Neuron (in vitro differentiated cells): ENCODE data around the gene ADAT3.

Source experiments
- H2AFZ ChIP-seq: one replicate; pipeline ENCODE4 v1.6.1; 2013; ENCODE audit warnings: low read depth, mild to moderate bottlenecking, inconsistent platforms, low read length, moderate library complexity
- H3K27me3 ChIP-seq: one replicate; pipeline ENCODE4 v1.6.1; 2013; ENCODE audit warnings: low read length; ENCODE audit not compliant: insufficient read depth
- H3K36me3 ChIP-seq: one replicate; pipeline ENCODE4 v1.6.1; 2013; ENCODE audit warnings: low read length; ENCODE audit not compliant: insufficient read depth
- H3K4me1 ChIP-seq: one replicate; pipeline ENCODE4 v1.6.1; 2013; ENCODE audit warnings: low read length; ENCODE audit not compliant: insufficient read depth
- H3K4me3 ChIP-seq: 2 replicates; pipeline ENCODE4 v1.5.1; 2013; ENCODE audit warnings: mild to moderate bottlenecking, low read length, moderate library complexity
- H3K9me3 ChIP-seq: one replicate; pipeline ENCODE4 v1.6.1; 2013; ENCODE audit warnings: low read length

Gene ADAT3

DNA sequence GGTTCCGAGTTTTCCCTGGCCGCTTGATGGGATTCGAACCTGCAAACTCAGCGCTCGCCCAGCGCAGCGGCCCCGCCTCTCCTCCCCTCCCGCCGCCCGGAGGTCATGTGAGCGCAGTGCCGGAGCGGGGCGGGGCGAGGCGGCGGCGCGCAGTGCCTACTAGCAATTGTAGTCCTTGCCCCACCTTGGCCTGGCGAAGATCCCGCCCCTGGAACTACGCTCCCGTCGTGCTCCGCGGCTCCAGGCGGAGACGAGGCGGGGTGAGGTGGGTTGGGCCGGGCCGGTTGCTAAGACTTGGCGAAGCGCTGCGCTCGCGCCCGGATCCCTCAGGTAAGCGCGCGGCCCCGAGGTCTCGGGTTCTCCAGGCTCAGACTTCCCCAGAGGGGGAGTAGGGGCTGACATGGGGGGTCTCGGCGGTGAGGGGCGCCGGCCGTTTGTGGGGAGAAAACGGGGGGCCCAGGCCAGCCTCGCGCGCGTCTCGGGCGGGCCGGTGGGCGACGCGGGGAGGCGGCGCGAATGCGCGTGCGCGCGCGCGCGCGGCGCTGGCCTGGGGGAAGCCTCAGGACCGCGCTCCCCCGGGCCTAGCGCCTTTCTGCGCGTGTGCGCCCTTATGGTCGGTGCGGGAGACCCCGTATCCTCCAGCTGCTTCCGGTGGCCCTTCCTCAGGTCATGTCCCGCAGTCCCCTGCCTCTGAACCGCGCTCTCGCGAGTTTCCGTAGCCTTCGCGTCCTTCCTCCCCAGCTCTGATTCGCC lies at the start of gene ADAT3, which contains the start of gene SCAMP4:
ADAT3 (plus strand) TSS at position 290 of the 753 bp plus-strand sequence. CDS start 6,649 bp downstream, outside the sequence.
SCAMP4 (plus strand) TSS at position 290 of the 753 bp plus-strand sequence. CDS start 9,621 bp downstream, outside the sequence.
- no peaks in the 10 kb centered on the region for H3K36me3 ChIP-seq
- H3K4me1 ChIP-seq = peaks cover 22% of the 10 kb centered on the region
- peak within 1 kb of the TSS; percentile 86 for H2AFZ ChIP-seq
- peak within 1 kb of the TSS; percentile 54 for H3K4me3 ChIP-seq
- no peaks in the 10 kb centered on the region for H3K27me3 ChIP-seq
- peaks cover 9% of the 10 kb centered on the region for H3K9me3 ChIP-seq

DNA sequence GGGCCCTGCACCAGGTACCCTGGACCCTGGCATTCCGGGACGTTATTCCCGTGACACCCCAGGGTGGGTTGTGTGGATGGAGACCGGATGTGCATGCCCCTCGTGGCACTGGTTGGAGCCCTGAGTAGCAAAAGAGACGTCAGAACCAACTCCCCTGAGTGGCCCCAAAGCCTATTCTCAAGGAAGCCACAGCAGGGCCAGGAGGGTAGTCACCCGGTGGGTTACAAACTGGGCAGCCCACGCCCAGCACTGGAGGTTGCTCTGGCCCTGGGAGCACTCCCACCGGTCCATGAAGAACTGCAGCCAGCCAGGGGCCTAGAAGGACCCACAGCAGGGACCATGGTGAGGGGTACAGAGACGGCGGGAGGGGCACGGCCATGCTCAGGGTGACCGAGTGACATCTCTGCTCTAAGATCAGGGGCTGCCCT lies 49.4 kb upstream of the ADAT3 start:
- no peaks in the 10 kb centered on the region for H3K9me3 ChIP-seq
- H2AFZ ChIP-seq = no peak overlapping the region
- no peaks in the 10 kb centered on the region for H3K36me3 ChIP-seq
- H3K4me3 ChIP-seq = no peak overlapping the region
- peaks cover 51% of the 10 kb centered on the region for H3K4me1 ChIP-seq
- H3K27me3 ChIP-seq = no peaks in the 10 kb centered on the region

DNA sequence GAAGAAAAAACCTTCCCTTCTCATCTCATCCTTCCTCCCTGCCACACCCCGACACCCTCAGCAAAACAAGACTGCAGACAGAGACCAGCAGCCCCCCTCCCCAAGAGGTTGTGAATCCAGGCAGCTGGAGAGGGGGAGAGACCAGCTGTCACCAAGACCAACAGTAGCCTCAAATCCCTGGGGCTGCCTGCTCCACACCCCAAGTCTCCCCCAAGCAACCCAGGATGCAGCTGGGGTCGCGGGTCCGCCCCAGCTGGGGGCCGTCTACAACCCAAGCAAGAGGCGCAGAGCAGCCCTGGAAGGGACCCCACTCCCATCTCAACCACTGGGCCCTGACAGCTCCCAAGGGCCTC lies 48.9 kb upstream of the ADAT3 start:
- no peaks in the 10 kb centered on the region for H3K9me3 ChIP-seq
- H3K4me3 ChIP-seq = no peak overlapping the region
- H2AFZ ChIP-seq = no peak overlapping the region
- no peaks in the 10 kb centered on the region for H3K36me3 ChIP-seq
- no peaks in the 10 kb centered on the region for H3K27me3 ChIP-seq
- peaks cover 55% of the 10 kb centered on the region for H3K4me1 ChIP-seq

DNA sequence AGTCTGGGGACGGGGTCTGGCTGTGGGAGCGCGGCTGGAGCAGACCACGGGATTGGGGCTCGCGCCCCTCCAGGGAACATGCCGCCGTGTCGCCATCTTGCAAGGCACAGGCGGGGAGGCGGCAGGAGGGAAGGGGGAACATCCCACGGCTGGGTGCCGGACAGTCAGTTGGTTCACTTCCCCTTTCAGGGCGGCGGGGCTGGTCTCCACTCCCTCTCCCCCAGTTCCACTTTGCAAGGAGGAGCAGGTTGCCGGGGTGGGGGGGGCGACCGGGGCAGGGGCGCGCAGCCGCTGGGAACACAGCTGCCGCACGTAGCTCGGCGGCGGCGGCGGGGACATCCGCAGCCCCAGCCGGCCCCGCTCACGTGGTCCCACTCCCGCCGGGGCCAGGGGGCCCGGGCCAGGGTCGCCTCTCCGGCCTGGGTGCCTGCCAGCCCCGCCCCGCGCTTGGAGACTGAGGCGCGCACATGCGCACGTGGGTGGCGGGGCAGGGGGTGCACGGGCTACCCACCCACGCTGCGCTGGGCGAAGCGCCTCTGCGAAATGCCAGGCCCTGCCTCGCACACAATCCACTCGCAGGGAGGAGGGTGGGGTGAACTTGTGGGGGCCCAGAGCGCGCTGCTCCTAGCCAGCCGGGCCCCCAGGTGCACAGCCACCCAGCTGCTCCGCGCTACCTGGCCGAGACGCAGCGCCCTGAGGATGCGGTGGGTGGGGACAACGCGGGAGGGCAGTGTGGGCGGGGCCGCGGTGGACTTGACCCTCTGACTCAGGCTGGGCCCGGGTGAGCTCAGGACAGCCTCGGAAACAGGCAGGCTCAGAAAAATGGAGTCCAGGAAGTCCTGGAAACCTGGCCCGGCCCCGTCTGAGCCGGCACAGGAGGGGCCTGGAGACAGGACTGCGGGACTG lies 48.2 kb upstream of the ADAT3 start:
- Histone ChIP-seq H3K9me3 (no peaks in the 10 kb centered on the region), H3K27me3 (no peaks in the 10 kb centered on the region), H3K4me1 (peaks cover 62% of the 10 kb centered on the region), H2AFZ (no peak overlapping the region), H3K4me3 (no peak overlapping the region), H3K36me3 (no peaks in the 10 kb centered on the region)

DNA sequence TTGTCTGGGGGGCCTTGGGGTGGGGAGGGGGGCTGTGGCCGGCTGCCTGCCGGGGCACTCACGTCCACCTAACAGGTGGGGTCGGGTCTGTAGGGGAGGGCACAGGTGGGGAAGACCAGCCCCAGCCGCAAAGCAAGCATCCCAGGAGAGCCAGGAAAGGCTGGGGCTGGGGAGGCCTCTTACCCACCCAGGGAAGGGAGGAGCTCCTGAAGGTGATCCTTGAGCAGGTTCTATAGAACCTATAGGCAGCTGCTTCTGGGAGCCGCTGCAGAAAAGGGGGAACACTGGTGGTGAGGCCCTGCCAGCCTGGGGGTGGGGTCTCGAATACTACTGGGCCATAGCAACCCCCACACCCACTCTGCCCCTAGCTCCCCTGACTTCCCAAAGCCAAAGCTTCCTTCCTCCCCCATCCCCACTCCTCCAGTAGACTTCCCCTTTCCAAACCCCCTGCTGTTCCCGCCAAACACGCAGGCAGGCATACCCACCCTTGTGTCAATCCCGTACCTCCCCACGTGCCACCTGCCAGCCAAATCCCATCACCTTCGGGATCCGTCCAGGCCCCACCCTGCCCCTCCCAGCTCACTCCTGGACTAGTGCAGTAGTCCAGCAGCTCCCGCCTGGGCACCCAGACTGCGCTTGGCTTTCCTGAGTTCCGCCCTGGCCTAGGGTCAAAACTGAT lies 47.4 kb upstream of the ADAT3 start:
- peaks cover 67% of the 10 kb centered on the region for H3K4me1 ChIP-seq
- no peaks in the 10 kb centered on the region for H3K9me3 ChIP-seq
- no peaks in the 10 kb centered on the region for H3K36me3 ChIP-seq
- H3K4me3 ChIP-seq = no peak overlapping the region
- H2AFZ ChIP-seq = no peak overlapping the region
- no peaks in the 10 kb centered on the region for H3K27me3 ChIP-seq

DNA sequence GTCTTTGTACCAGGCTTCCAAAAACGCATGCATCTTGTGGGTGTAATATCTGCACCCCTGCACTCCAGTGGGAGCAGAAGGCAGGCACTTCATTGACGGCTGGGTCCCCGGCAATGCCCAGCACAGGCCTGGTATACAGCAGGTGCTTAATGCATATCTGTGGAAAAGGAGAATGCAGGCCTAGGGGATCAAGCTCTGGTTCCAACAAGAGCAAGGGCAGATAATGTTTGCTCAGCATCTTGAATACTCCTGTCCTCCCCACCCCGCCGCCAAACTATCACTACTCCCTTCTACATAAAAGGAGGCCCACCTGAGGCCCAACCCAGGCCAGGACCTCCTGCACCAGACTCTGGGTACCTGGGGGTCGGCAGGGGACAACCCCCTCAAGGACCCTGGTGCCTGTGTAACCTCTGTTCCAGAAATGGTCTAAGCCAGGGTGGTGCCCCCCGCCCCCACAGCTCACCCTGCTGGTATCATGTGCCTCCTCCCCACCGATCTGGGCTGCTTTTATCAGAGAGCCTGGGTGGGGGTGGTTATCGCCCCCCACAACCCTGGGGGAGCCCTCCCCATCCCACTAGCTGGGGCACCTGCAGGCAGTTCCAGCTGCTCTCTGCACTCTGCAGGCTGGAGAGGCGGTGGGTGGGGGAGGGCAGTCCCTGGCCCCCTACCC lies 46.7 kb upstream of the ADAT3 start:
- Histone ChIP-seq H2AFZ (no peak overlapping the region), H3K36me3 (no peaks in the 10 kb centered on the region), H3K4me1 (peaks cover 67% of the 10 kb centered on the region), H3K27me3 (no peaks in the 10 kb centered on the region), H3K4me3 (no peak overlapping the region), H3K9me3 (no peaks in the 10 kb centered on the region)

DNA sequence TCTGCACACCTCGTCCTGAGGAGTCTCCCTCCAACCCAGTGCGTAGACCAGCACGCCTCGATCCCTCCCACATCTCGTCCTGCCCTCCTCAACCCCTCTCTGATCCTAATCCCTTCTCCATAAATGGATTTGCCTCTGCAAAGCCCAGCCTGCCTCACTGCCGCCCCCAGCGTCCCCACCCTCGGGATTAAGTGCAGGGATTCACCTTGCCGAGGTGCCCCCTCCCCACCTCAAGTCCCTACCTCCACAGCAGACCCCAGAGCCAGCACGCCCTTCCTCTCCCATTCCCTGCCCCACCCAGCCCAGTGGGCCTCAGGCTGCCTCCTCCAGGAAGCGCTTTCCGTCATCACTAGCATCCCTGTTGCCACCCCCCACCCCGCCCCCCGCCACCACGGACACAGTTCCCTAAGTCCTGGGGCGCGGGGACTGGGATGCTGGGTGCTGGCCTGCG lies 45.8 kb upstream of the ADAT3 start:
- no peaks in the 10 kb centered on the region for H3K27me3 ChIP-seq
- H3K4me3 ChIP-seq = no peak overlapping the region
- H3K4me1 ChIP-seq = peaks cover 67% of the 10 kb centered on the region
- H3K9me3 ChIP-seq = no peaks in the 10 kb centered on the region
- no peak overlapping the region for H2AFZ ChIP-seq
- no peaks in the 10 kb centered on the region for H3K36me3 ChIP-seq

DNA sequence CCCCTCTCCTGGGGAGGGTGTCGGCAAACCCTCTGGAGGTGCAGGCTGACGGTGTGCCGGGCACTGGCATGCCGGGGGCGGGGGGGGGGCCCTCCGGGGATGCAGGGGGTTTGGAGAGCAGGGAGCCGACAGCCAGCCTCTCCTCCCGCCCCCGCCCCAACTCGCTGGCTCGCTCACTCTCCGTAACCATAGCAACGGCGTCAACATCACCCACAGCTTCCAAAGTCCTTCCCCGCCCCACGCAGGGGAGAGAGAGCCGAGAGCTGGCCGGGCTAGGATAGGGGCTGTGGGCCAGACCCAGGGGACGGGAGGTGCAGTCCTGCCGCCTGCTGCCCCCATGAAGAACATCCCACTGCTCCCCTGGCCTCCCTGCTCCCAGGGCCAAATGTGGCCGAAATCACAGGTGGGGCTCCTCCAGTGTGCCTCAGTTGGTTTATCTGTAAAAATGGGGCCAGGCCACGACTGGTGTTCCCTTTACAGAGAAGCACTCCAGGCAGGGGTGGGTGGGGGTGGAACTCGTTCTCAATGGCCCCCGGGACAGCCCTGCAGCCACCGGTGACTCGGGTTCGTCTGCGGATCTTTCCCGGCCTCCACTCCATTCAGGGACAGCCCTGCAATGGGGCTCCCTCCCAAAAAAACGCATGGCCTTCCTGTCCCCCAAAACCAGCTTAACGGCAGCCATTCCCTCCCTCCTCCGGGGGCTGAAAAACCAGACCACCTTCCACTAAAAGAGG lies 45.0 kb upstream of the ADAT3 start:
- Histone ChIP-seq H3K4me3 (no peak overlapping the region), H3K4me1 (peaks cover 63% of the 10 kb centered on the region), H2AFZ (no peak overlapping the region), H3K36me3 (no peaks in the 10 kb centered on the region), H3K27me3 (no peaks in the 10 kb centered on the region), H3K9me3 (no peaks in the 10 kb centered on the region)

DNA sequence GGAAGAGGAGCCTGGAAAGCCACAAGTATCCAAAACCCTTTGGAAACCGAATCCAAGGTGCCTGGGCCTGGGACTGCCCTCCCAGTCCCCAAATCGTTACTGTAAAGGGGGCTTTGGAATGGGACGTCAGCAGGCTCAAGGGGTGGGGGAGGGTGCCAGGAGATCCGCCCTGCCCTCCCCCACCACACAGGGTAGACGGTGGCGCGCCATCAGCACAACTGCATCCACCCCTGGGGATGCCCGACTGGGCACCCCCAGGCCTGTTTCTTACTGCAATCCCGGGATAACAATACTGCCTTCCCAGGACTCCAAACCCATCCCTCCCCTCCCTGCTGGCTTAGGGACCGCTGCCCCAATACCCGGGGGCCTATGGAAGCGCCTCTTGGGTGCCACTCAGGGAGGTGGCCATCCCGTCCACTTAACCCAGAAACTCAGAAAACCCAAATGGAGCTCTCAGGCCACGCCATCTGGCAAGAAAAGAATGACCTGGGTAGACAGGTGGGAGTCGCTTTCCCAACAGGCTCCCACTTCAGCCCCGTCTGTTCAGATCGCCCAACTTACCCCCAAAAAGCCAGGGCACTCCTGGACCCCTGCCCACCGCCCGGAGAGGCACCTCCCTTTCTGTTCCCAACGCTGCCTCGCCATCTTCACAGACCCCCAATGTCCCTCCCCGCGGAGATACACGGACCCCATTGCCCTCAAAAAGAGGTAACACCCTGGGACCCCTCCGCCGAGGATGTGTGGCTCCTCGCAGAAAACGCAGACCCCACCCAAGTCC lies 44.2 kb upstream of the ADAT3 start:
- Histone ChIP-seq H2AFZ (no peak overlapping the region), H3K27me3 (no peaks in the 10 kb centered on the region), H3K9me3 (no peaks in the 10 kb centered on the region), H3K4me1 (peaks cover 57% of the 10 kb centered on the region), H3K4me3 (peak overlapping the region; percentile 83), H3K36me3 (no peaks in the 10 kb centered on the region)

DNA sequence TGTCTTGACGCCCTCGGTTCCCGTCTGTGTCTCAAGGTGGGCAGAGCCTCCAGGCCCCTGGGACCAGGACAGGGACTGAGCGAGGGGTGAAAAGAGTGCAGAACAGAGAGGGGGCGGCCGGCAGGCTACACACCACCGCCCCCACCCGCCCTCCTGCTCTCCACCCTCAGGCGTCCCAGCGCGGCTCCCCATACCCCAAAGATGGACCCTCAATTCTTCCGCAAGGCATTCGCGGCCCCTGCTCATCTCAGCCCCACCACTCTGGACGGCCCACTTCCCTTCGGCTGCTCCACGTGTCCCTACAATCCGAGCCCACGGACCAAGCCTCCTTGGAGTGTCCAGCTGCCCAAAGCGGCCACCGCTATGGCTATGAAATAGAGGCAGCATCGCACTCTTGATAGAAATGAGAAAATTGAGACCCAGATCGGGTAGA lies 43.6 kb upstream of the ADAT3 start:
- Histone ChIP-seq H3K36me3 (no peaks in the 10 kb centered on the region), H3K4me1 (peaks cover 51% of the 10 kb centered on the region), H2AFZ (no peak overlapping the region), H3K27me3 (no peaks in the 10 kb centered on the region), H3K9me3 (no peaks in the 10 kb centered on the region), H3K4me3 (peak overlapping the region; percentile 83)

DNA sequence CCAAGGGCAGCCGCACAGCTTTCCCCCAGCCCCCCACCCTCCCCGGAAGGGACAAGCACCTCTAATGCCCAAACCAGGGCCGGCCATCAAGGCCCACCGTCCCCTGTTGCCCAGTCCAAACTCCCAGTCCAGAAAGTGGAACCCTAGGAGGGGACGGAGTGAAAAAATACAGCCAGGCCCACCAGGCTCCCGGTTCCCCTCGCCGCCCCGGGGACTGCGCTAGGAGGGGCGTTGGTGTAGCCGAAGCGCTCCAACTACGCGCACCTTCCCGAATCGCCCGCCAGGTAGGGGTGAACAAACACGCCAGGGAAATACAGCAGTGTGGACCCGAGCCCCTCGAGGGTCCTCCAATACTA lies 43.2 kb upstream of the ADAT3 start:
- Histone ChIP-seq H3K36me3 (no peaks in the 10 kb centered on the region), H3K27me3 (no peaks in the 10 kb centered on the region), H3K9me3 (no peaks in the 10 kb centered on the region), H3K4me3 (peak overlapping the region; percentile 83), H3K4me1 (peaks cover 48% of the 10 kb centered on the region), H2AFZ (no peak overlapping the region)
